Measurements from ENCODE around the gene DMPK.
A peak's percentile ranks its signal among the peaks of the same experiment; 100 is the strongest.
"Not testable (repeated sequence)": the region's sequence is repeated elsewhere in the genome, so short reads cannot be mapped to it uniquely, and the experiment has no call there.

The DMPK gene

GRCh38 chr19:45767881-45768654 lies 14.2 kb downstream of the DMPK start:
- DNase-seq: no peak

- peak in 1 of 2 donors; percentile 11 for DNase-seq
Observed at GRCh38 chr19:45767410-45767880, 14.8 kb downstream of the DMPK start.

- no peak for DNase-seq
Observed at GRCh38 chr19:45766869-45767346, 15.4 kb downstream of the DMPK start.

- DNase-seq: no peak
Observed at GRCh38 chr19:45766296-45766868, 15.9 kb downstream of the DMPK start.

GRCh38 chr19:45765702-45766295 lies 16.5 kb downstream of the DMPK start:
- no peak for DNase-seq

- no peak for DNase-seq
Observed at GRCh38 chr19:45764945-45765701, 17.2 kb downstream of the DMPK start.

- DNase-seq: no peak
Observed at GRCh38 chr19:45764475-45764874, 17.8 kb downstream of the DMPK start.

- no peak for DNase-seq
Observed at GRCh38 chr19:45763691-45764294, 18.5 kb downstream of the DMPK start.

- DNase-seq: no peak
Observed at GRCh38 chr19:45762870-45763631, 19.2 kb downstream of the DMPK start.

GRCh38 chr19:45761714-45762113 lies 20.6 kb downstream of the DMPK start:
- no peak for DNase-seq

- DNase-seq: no peak
Observed at GRCh38 chr19:45758921-45759320, 23.4 kb downstream of the DMPK start.

- DNase-seq: no peak
Observed at GRCh38 chr19:45757695-45758094, 24.6 kb downstream of the DMPK start.

- DNase-seq: no peak
Observed at GRCh38 chr19:45754323-45754722, 28.0 kb downstream of the DMPK start.

GRCh38 chr19:45753548-45753947 lies 28.7 kb downstream of the DMPK start:
- no peak for DNase-seq

GRCh38 chr19:45752639-45753038 lies 29.7 kb downstream of the DMPK start:
- DNase-seq: no peak

- DNase-seq: not testable (repeated sequence)
Observed at GRCh38 chr19:45751483-45751882, 30.8 kb downstream of the DMPK start.

- no peak for DNase-seq
Observed at GRCh38 chr19:45747513-45747912, 34.8 kb downstream of the DMPK start.

- no peak for DNase-seq
Observed at GRCh38 chr19:45746866-45747265, 35.4 kb downstream of the DMPK start.

GRCh38 chr19:45745606-45746005 lies 36.7 kb downstream of the DMPK start:
- DNase-seq: no peak

GRCh38 chr19:45742969-45743368 lies 39.3 kb downstream of the DMPK start:
- no peak for DNase-seq

GRCh38 chr19:45739498-45740439 lies 42.5 kb downstream of the DMPK start:
- peak; percentile 56 to 62 for DNase-seq

All from inflammatory macrophage treated with lipopolysaccharide for 1 hour (primary cell).